GM23338 (cell line): ENCODE measurements around the gene FAM222A. TPM values are rescaled to one million over a fixed set of nuclear protein-coding genes. Genes with fewer than 3 reads are reported as not detected.

Experiments used
- ATAC-seq: fragments of 200-7000 bp; cut with Tn5 transposase; 3 replicates; pipeline ENCODE4 v1.9.1; 2020
- DNase-seq: peaks from one replicate; pipeline ENCODE4 v3.0.0-alpha.2; 2015; ENCODE audit warnings: low spot score
- H2AFZ ChIP-seq: fragments of 200-600 bp; sonication (generic); 2 replicates; pipeline ENCODE4 v1.8.0; 2016; ENCODE audit warnings: antibody characterized with exemption, mild to moderate bottlenecking, moderate library complexity
- H3F3A ChIP-seq: fragments of 200-600 bp; sonication (generic); replicated peaks from 2 replicates; pipeline ENCODE4 v1.8.0; 2017; ENCODE audit warnings: antibody characterized with exemption, mixed run types, low read depth
- H3K27ac ChIP-seq: fragments of 200-600 bp; sonication (generic); 2 replicates; pipeline ENCODE4 v1.6.1; 2016; ENCODE audit warnings: low read depth
- H3K27me3 ChIP-seq: fragments of 200-600 bp; sonication (generic); 2 replicates; pipeline ENCODE4 v1.8.0; 2016; ENCODE audit warnings: mild to moderate bottlenecking, mixed run types, moderate library complexity; ENCODE audit not compliant: insufficient read depth
- H3K36me3 ChIP-seq: fragments of 200-600 bp; sonication (generic); 2 replicates; pipeline ENCODE4 v1.8.0; 2016; ENCODE audit warnings: mild to moderate bottlenecking; ENCODE audit not compliant: insufficient read depth
- H3K4me1 ChIP-seq: fragments of 200-600 bp; sonication (generic); 2 replicates; pipeline ENCODE4 v1.8.0; 2016; ENCODE audit warnings: mild to moderate bottlenecking, moderate library complexity; ENCODE audit not compliant: insufficient read depth
- H3K4me2 ChIP-seq: fragments of 200-600 bp; sonication (generic); 2 replicates; pipeline ENCODE4 v1.7.1; 2017; ENCODE audit warnings: mixed run types
- H3K4me3 ChIP-seq: fragments of 200-600 bp; sonication (generic); 2 replicates; pipeline ENCODE4 v1.6.1; 2016; ENCODE audit warnings: mixed run types
- H3K79me2 ChIP-seq: fragments of 200-600 bp; sonication (generic); replicated peaks from 2 replicates; pipeline ENCODE4 v1.8.0; 2017; ENCODE audit warnings: mild to moderate bottlenecking; ENCODE audit not compliant: insufficient read depth
- H3K9me2 ChIP-seq: fragments of 200-600 bp; sonication (generic); 2 replicates; pipeline ENCODE4 v1.8.0; 2017; ENCODE audit not compliant: insufficient read depth
- H4K20me1 ChIP-seq: fragments of 200-600 bp; sonication (generic); replicated peaks from 2 replicates; pipeline ENCODE4 v1.8.0; 2017; ENCODE audit warnings: mild to moderate bottlenecking; ENCODE audit not compliant: insufficient read depth
- H3K27ac Mint-ChIP-seq: 2 replicates; pipeline ENCODE4 v1.8.0; 2020; ENCODE audit warnings: inconsistent platforms, mild to moderate bottlenecking, moderate library complexity, mixed read lengths
- H3K27me3 Mint-ChIP-seq: 3 replicates; pipeline ENCODE4 v1.8.0; 2022; ENCODE audit warnings: low read depth, mild to moderate bottlenecking, moderate library complexity, mixed read lengths, inconsistent platforms; ENCODE audit not compliant: insufficient read depth, poor library complexity
- H3K36me3 Mint-ChIP-seq: 3 replicates; pipeline ENCODE4 v1.8.0; 2021; ENCODE audit warnings: low read depth, mild to moderate bottlenecking, inconsistent platforms, moderate library complexity, mixed read lengths
- H3K4me1 Mint-ChIP-seq: 3 replicates; pipeline ENCODE4 v1.8.0; 2020; ENCODE audit warnings: mild to moderate bottlenecking, inconsistent platforms, mixed read lengths
- H3K4me3 Mint-ChIP-seq: 3 replicates; pipeline ENCODE4 v1.8.0; 2021; ENCODE audit warnings: moderate library complexity, mild to moderate bottlenecking, inconsistent platforms, mixed read lengths
- H3K9me3 Mint-ChIP-seq: 3 replicates; pipeline ENCODE4 v1.8.0; 2020; ENCODE audit warnings: moderate library complexity, mild to moderate bottlenecking, inconsistent platforms, mixed read lengths
- EZH2 ChIP-seq: fragments of 200-600 bp; sonication (generic); IDR thresholded peaks from one replicate; pipeline ENCODE4 v1.8.0; 2017; ENCODE audit warnings: antibody characterized with exemption, mild to moderate bottlenecking, low read depth; ENCODE audit not compliant: unreplicated experiment
- EZH2phosphoT487 ChIP-seq: fragments of 200-600 bp; sonication (generic); IDR thresholded peaks from one replicate; pipeline ENCODE4 v1.8.1; 2018; ENCODE audit warnings: antibody characterized with exemption; ENCODE audit not compliant: unreplicated experiment
- JUNB ChIP-seq: IDR thresholded peaks from one replicate; pipeline ENCODE4 v1.6.1; 2016; ENCODE audit warnings: antibody characterized with exemption; ENCODE audit not compliant: unreplicated experiment
- NANOG ChIP-seq: IDR thresholded peaks from 2 replicates; pipeline ENCODE4 v1.6.1; 2016; ENCODE audit warnings: antibody characterized with exemption, borderline replicate concordance
- POLR2AphosphoS5 ChIP-seq: IDR thresholded peaks from 2 replicates; pipeline ENCODE4 v1.6.1; 2016; ENCODE audit warnings: antibody characterized with exemption, low read depth
- STAT1 ChIP-seq: IDR thresholded peaks from one replicate; pipeline ENCODE4 v1.6.1; 2016; ENCODE audit warnings: antibody characterized with exemption; ENCODE audit not compliant: unreplicated experiment
- ZNF114 ChIP-seq: fragments of 250-450 bp; sonication (Bioruptor Pico); IDR thresholded peaks from 2 replicates; pipeline ENCODE4 v1.5.0; 2020; ENCODE audit warnings: mild to moderate bottlenecking, moderate library complexity
- ZNF331 ChIP-seq: fragments of 250-450 bp; sonication (Bioruptor Pico); IDR thresholded peaks from 2 replicates; pipeline ENCODE4 v1.5.0; 2020; ENCODE audit warnings: low read depth, mild to moderate bottlenecking, moderate library complexity
- polyA plus RNA-seq: library from polyadenylated mRNA; unstranded; fragments of >200 nt; fragmentation: Nextera tagmentation; extraction: Ambion mirVana; gene quantifications from 2 replicates; pipeline ENCODE4 v1.2.1, GENCODE V29; 2016
- total RNA-seq: library from RNA; depleted of rRNA; stranded (reverse); fragments of >200 nt; shearing (Covaris generic); gene quantifications from 2 replicates; pipeline ENCODE4 v1.2.3, GENCODE V29; 2014
- TF ChIP-seq, protein P1 (sequence below), 2 experiments: fragments of 200-600 bp in 1 of 2; sonication (generic) in 1 of 2; conservative IDR thresholded peaks; 2 replicates each; pipeline versions ENCODE4 v1.5.1 to v1.6.1; 2016 to 2017; ENCODE audit warnings: antibody characterized with exemption in 2 of 2, low read depth in 2 of 2, mild to moderate bottlenecking in 2 of 2, moderate library complexity in 1 of 2
- TF ChIP-seq, protein P2 (sequence below): fragments of 250-450 bp; sonication (Bioruptor Pico); IDR thresholded peaks from 2 replicates; pipeline ENCODE4 v1.5.0; 2020; ENCODE audit warnings: mild to moderate bottlenecking, moderate library complexity
- TF ChIP-seq, protein P3 (sequence below): IDR thresholded peaks from 2 replicates; pipeline ENCODE4 v1.6.1; 2016; ENCODE audit warnings: antibody characterized with exemption

FAM222A gene
- total and polyA plus RNA-seq, 2 experiments from 2014 or later, result 0.78 to 2.1 TPM

DNA sequence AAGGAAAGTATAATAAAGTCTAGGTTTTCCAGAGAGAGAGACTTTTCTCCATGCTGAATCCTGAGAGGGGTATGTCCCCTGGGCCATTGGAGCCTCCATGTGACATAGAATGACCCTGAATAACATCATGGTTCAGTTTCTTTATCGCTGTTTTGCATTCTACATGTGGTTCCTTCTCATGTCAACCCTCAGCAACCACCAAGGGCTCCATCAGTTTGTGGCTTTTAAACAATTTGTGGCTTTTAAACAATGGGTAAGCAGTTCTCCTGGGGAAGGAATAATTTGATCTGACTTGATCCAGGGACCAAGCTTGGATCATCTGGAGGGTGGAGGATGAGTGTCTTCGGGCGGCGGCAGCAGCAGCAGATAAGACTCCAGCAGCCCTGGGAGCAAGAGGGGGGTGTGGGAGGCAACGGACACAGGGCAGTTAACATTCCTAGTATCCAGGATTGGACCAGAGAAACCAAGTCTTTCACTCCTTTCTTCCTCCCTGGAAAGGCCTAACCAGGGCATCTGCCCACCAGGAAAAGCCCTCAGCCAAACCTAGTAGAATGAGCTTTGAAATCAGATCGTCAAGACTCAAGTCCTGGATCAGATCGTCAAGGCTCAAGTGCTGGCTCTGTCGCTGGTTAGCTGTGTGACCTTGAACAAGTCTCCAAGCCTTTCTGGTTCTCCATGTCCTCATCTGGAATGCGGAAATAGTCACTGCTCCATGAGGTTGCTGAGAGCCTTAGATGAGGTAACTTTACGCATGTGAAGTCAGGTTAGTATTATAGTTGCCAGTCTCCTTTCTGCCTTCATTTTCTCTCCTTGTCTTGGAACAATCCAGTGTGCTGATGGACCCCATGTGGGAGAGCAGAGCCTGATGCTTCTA lies 27.8 kb upstream of the FAM222A start:
- DNase-seq (no peak), ATAC-seq (no peak)
- Histone ChIP-seq H3K27me3 (no peaks in the 10 kb centered on the region), H3K4me2 (no peak overlapping the region), H3K4me1 (no peaks in the 10 kb centered on the region), H3K79me2 (no peaks in the 10 kb centered on the region), H2AFZ (no peak overlapping the region), H3K9me2 (no peaks in the 10 kb centered on the region), H3K27ac (no peak overlapping the region), H4K20me1 (no peaks in the 10 kb centered on the region), H3K4me3 (no peak overlapping the region), H3F3A (no peaks in the 10 kb centered on the region), H3K36me3 (no peaks in the 10 kb centered on the region)
- no peak overlapping the region for H3K4me3 Mint-ChIP-seq
- no peaks in the 10 kb centered on the region for H3K9me3 Mint-ChIP-seq
- H3K4me1 Mint-ChIP-seq, result no peaks in the 10 kb centered on the region
- H3K27me3 Mint-ChIP-seq, result peaks cover 5% of the 10 kb centered on the region
- no peaks in the 10 kb centered on the region for H3K36me3 Mint-ChIP-seq
- H3K27ac Mint-ChIP-seq, result no peak overlapping the region
- no peak for TF ChIP-seq POLR2AphosphoS5

DNA sequence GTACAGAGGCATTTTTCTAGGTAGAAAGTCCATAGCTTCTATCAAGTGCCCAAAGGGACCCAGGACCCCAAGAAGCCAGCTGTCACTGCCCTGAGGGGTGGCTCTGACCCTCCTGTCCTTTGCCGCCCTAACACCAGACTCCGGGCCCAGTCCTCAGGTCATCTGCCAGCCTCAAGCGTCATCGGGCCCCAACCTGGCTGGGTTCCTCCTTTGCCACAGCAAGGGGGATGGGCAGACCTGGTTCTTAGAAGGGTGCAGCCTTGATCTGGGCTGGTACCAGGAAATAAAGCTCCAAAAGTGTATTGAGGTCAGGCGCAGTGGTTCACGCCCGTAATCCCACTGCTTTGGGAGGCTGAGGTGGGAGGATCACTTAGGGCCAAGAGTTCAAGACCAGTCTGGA lies 27.1 kb upstream of the FAM222A start:
- H3K4me1 ChIP-seq, result no peaks in the 10 kb centered on the region
- H3K9me3 Mint-ChIP-seq, result no peaks in the 10 kb centered on the region
- ATAC-seq, result no peak
- no peaks in the 10 kb centered on the region for H3K27me3 ChIP-seq
- H3K4me3 Mint-ChIP-seq, result no peak overlapping the region
- H3K36me3 ChIP-seq, result no peaks in the 10 kb centered on the region
- H3K27ac Mint-ChIP-seq, result no peak overlapping the region
- H3K79me2 ChIP-seq, result no peaks in the 10 kb centered on the region
- H3K4me2 ChIP-seq, result no peak overlapping the region
- DNase-seq, result no peak
- TF ChIP-seq STAT1 (no peak), JUNB (no peak), ZNF331 (CRISPR knock-in tag) (no peak), NANOG (no peak), EZH2 (no peak), POLR2AphosphoS5 (no peak), EZH2phosphoT487 (no peak), ZNF114 (CRISPR knock-in tag) (no peak)
- TF ChIP-seq, protein P1, sequence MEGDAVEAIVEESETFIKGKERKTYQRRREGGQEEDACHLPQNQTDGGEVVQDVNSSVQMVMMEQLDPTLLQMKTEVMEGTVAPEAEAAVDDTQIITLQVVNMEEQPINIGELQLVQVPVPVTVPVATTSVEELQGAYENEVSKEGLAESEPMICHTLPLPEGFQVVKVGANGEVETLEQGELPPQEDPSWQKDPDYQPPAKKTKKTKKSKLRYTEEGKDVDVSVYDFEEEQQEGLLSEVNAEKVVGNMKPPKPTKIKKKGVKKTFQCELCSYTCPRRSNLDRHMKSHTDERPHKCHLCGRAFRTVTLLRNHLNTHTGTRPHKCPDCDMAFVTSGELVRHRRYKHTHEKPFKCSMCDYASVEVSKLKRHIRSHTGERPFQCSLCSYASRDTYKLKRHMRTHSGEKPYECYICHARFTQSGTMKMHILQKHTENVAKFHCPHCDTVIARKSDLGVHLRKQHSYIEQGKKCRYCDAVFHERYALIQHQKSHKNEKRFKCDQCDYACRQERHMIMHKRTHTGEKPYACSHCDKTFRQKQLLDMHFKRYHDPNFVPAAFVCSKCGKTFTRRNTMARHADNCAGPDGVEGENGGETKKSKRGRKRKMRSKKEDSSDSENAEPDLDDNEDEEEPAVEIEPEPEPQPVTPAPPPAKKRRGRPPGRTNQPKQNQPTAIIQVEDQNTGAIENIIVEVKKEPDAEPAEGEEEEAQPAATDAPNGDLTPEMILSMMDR (conservative IDR thresholded peaks at IDR 0.05; ENCODE audit: low read depth in 2 of 2), result no peak
- TF ChIP-seq, protein P2, sequence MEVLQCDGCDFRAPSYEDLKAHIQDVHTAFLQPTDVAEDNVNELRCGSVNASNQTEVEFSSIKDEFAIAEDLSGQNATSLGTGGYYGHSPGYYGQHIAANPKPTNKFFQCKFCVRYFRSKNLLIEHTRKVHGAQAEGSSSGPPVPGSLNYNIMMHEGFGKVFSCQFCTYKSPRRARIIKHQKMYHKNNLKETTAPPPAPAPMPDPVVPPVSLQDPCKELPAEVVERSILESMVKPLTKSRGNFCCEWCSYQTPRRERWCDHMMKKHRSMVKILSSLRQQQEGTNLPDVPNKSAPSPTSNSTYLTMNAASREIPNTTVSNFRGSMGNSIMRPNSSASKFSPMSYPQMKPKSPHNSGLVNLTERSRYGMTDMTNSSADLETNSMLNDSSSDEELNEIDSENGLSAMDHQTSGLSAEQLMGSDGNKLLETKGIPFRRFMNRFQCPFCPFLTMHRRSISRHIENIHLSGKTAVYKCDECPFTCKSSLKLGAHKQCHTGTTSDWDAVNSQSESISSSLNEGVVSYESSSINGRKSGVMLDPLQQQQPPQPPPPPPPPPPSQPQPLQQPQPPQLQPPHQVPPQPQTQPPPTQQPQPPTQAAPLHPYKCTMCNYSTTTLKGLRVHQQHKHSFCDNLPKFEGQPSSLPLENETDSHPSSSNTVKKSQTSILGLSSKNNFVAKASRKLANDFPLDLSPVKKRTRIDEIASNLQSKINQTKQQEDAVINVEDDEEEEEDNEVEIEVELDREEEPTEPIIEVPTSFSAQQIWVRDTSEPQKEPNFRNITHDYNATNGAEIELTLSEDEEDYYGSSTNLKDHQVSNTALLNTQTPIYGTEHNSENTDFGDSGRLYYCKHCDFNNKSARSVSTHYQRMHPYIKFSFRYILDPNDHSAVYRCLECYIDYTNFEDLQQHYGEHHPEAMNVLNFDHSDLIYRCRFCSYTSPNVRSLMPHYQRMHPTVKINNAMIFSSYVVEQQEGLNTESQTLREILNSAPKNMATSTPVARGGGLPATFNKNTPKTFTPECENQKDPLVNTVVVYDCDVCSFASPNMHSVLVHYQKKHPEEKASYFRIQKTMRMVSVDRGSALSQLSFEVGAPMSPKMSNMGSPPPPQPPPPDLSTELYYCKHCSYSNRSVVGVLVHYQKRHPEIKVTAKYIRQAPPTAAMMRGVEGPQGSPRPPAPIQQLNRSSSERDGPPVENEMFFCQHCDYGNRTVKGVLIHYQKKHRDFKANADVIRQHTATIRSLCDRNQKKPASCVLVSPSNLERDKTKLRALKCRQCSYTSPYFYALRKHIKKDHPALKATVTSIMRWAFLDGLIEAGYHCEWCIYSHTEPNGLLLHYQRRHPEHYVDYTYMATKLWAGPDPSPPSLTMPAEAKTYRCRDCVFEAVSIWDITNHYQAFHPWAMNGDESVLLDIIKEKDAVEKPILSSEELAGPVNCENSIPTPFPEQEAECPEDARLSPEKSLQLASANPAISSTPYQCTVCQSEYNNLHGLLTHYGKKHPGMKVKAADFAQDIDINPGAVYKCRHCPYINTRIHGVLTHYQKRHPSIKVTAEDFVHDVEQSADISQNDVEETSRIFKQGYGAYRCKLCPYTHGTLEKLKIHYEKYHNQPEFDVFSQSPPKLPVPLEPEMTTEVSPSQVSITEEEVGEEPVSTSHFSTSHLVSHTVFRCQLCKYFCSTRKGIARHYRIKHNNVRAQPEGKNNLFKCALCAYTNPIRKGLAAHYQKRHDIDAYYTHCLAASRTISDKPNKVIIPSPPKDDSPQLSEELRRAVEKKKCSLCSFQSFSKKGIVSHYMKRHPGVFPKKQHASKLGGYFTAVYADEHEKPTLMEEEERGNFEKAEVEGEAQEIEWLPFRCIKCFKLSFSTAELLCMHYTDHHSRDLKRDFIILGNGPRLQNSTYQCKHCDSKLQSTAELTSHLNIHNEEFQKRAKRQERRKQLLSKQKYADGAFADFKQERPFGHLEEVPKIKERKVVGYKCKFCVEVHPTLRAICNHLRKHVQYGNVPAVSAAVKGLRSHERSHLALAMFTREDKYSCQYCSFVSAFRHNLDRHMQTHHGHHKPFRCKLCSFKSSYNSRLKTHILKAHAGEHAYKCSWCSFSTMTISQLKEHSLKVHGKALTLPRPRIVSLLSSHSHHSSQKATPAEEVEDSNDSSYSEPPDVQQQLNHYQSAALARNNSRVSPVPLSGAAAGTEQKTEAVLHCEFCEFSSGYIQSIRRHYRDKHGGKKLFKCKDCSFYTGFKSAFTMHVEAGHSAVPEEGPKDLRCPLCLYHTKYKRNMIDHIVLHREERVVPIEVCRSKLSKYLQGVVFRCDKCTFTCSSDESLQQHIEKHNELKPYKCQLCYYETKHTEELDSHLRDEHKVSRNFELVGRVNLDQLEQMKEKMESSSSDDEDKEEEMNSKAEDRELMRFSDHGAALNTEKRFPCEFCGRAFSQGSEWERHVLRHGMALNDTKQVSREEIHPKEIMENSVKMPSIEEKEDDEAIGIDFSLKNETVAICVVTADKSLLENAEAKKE (CRISPR knock-in tag), result no peak
- TF ChIP-seq, protein P3, sequence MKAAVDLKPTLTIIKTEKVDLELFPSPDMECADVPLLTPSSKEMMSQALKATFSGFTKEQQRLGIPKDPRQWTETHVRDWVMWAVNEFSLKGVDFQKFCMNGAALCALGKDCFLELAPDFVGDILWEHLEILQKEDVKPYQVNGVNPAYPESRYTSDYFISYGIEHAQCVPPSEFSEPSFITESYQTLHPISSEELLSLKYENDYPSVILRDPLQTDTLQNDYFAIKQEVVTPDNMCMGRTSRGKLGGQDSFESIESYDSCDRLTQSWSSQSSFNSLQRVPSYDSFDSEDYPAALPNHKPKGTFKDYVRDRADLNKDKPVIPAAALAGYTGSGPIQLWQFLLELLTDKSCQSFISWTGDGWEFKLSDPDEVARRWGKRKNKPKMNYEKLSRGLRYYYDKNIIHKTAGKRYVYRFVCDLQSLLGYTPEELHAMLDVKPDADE, result no peak
- no peaks in the 10 kb centered on the region for H3K36me3 Mint-ChIP-seq
- H3K9me2 ChIP-seq, result no peaks in the 10 kb centered on the region
- H3K27me3 Mint-ChIP-seq, result peaks cover 3% of the 10 kb centered on the region
- H3F3A ChIP-seq, result no peaks in the 10 kb centered on the region
- H3K4me3 ChIP-seq, result no peak overlapping the region
- H3K27ac ChIP-seq, result no peak overlapping the region
- H2AFZ ChIP-seq, result no peak overlapping the region
- no peaks in the 10 kb centered on the region for H4K20me1 ChIP-seq
- H3K4me1 Mint-ChIP-seq, result no peaks in the 10 kb centered on the region
